B cell (primary cell): ENCODE results near the gene D2HGDH. TPM values are rescaled to one million over a fixed set of nuclear protein-coding genes. Genes with fewer than 3 reads are reported as not detected.
"Not testable (repeated sequence)": the region's sequence is repeated elsewhere in the genome, so short reads cannot be mapped to it uniquely, and the experiment has no call there.

Source experiments
- ATAC-seq: fragments of 200-7000 bp; cut with Tn5 transposase; one replicate; pipeline ENCODE4 v1.10.0; 2021; ENCODE audit warnings: low read depth, mild to moderate bottlenecking, moderate number of reproducible peaks, moderate library complexity
- CTCF ChIA-PET: fragments of 350-600 bp; sonication (Branson Sonifier 250); formaldehyde crosslinking; loops from one replicate; lab custom pipeline; 2021; ENCODE audit warnings: antibody characterized with exemption, inconsistent platforms; lab: Charles Lee
- POLR2A ChIA-PET: fragments of 350-600 bp; sonication (Branson Sonifier 250); formaldehyde crosslinking; loops from one replicate; lab custom pipeline; 2021; ENCODE audit warnings: antibody characterized with exemption; lab: Charles Lee
- DNase-seq: peaks from one replicate; pipeline ENCODE4 v3.0.0; 2013
- H2AFZ ChIP-seq: 2 replicates; pipeline ENCODE4 v1.6.1; 2012; ENCODE audit warnings: mild to moderate bottlenecking, low read depth, low read length; ENCODE audit not compliant: insufficient read depth, poor library complexity, severe bottlenecking
- H3K27ac ChIP-seq, 2 donors: 1 replicate in 1 of 2; 2 replicates in 1 of 2; pipeline ENCODE4 v1.5.1; 2012 to 2013; ENCODE audit warnings: low read length in 2 of 2, mild to moderate bottlenecking in 2 of 2, moderate library complexity in 1 of 2
- H3K27me3 ChIP-seq, 4 experiments: fragments of 200-600 bp in 1 of 4; sonication (generic) in 1 of 4; replicated peaks in 1 of 4; 1 replicate in 2 of 4; 2 replicates in 2 of 4; pipeline versions ENCODE4 v1.6.1 to v1.7.0; 2013 to 2016; ENCODE audit warnings: low read length in 3 of 4, mild to moderate bottlenecking in 2 of 4, mixed read lengths in 1 of 4, moderate library complexity in 1 of 4; ENCODE audit not compliant: insufficient read depth in 4 of 4, control insufficient read depth in 3 of 4; ENCODE audit errors: control extremely low read depth in 1 of 4
- H3K36me3 ChIP-seq, 2 experiments: replicated peaks in 1 of 2; 1 replicate in 1 of 2; 2 replicates in 1 of 2; pipeline versions ENCODE4 v1.6.1 to v1.7.1; 2013; ENCODE audit warnings: low read length in 1 of 2; ENCODE audit not compliant: insufficient read depth in 2 of 2, control insufficient read depth in 1 of 2; ENCODE audit errors: control extremely low read depth in 1 of 2, extremely low read depth in 1 of 2
- H3K4me1 ChIP-seq, 2 donors: fragments of 200-600 bp in 1 of 2; sonication (generic) in 1 of 2; 1 replicate in 1 of 2; 2 replicates in 1 of 2; pipeline versions ENCODE4 v1.5.1 to v1.6.1; 2013 to 2017; ENCODE audit warnings: low read length in 2 of 2; ENCODE audit not compliant: control insufficient read depth in 2 of 2, insufficient read depth in 2 of 2
- H3K4me2 ChIP-seq: replicated peaks from 2 replicates; pipeline ENCODE3; 2012; ENCODE audit warnings: mild to moderate bottlenecking, low read depth, low read length; ENCODE audit not compliant: poor library complexity, severe bottlenecking
- H3K4me3 ChIP-seq, 5 experiments: fragments of 200-600 bp in 1 of 5; sonication (generic) in 1 of 5; 1 replicate in 3 of 5; 2 replicates in 2 of 5; pipeline versions ENCODE4 v1.5.1 to v1.7.0; 2011 to 2016; ENCODE audit warnings: low read length in 4 of 5, mild to moderate bottlenecking in 4 of 5, low read depth in 2 of 5, control low read depth in 1 of 5, moderate library complexity in 1 of 5; ENCODE audit not compliant: insufficient read depth in 1 of 5; ENCODE audit errors: control extremely low read depth in 1 of 5, extremely low read depth in 1 of 5
- H3K79me2 ChIP-seq: fragments of 200-600 bp; sonication (generic); one replicate; pipeline ENCODE4 v1.6.0; 2016; ENCODE audit warnings: low read length; ENCODE audit not compliant: control insufficient read depth, insufficient read depth
- H3K9ac ChIP-seq: fragments of 200-600 bp; sonication (generic); 2 replicates; pipeline ENCODE4 v1.6.1; 2017; ENCODE audit warnings: mild to moderate bottlenecking, low read length, moderate library complexity
- H3K9me3 ChIP-seq, 3 donors: one replicate each; pipeline versions ENCODE4 v1.6.1 to v1.7.1; 2013; ENCODE audit warnings: low read length in 2 of 3; ENCODE audit not compliant: control insufficient read depth in 2 of 3, insufficient read depth in 1 of 3; ENCODE audit errors: control extremely low read depth in 1 of 3
- H4K20me1 ChIP-seq: 2 replicates; pipeline ENCODE4 v1.6.0; 2012; ENCODE audit warnings: mild to moderate bottlenecking, low read length; ENCODE audit not compliant: insufficient read depth, control insufficient read depth, poor library complexity, severe bottlenecking
- H3K27ac Mint-ChIP-seq: one replicate; pipeline ENCODE4 v1.8.0; 2021; ENCODE audit warnings: mixed read lengths
- H3K27me3 Mint-ChIP-seq: one replicate; pipeline ENCODE4 v1.8.0; 2021; ENCODE audit warnings: mixed read lengths
- H3K4me1 Mint-ChIP-seq: one replicate; pipeline ENCODE4 v1.8.0; 2021; ENCODE audit warnings: mixed read lengths
- H3K4me3 Mint-ChIP-seq: one replicate; pipeline ENCODE4 v1.8.0; 2021; ENCODE audit warnings: mixed read lengths
- H3K9me3 Mint-ChIP-seq: one replicate; pipeline ENCODE4 v1.8.0; 2022; ENCODE audit warnings: mixed read lengths; ENCODE audit not compliant: insufficient read depth
- EZH2 ChIP-seq: IDR thresholded peaks from 2 replicates; pipeline ENCODE4 v1.6.1; 2012; ENCODE audit warnings: borderline replicate concordance, low read depth, mild to moderate bottlenecking, moderate library complexity, low read length; ENCODE audit not compliant: insufficient read depth, poor library complexity, severe bottlenecking
- WGBS: methylation state at CpG from one replicate; pipeline ENCODE4 v1.1.5; 2013; ENCODE audit warnings: missing lambda C conversion rate; ENCODE audit not compliant: insufficient coverage; 5-methylcytosine and 5-hydroxymethylcytosine counted together
- intact Hi-C: fragments of 100-400 bp; cut with micrococcal nuclease; formaldehyde crosslinking; loops from one replicate; pipeline ENCODE4 v1.10.0; 2022
- polyA plus RNA-seq: library from polyadenylated mRNA; depleted of rRNA; stranded (reverse); fragments of >200 nt; gene quantifications from 2 replicates; pipeline ENCODE4 v1.2.3, GENCODE V29; 2012
- total RNA-seq, 2 donors: library from RNA; stranded (reverse); fragments of 120-200 nt in 1 of 2; gene quantifications; 1 replicate in 1 of 2; 2 replicates in 1 of 2; pipeline versions ENCODE4 v1.2.3 to v1.2.4, GENCODE V29; 2013 to 2022
- TF ChIP-seq, protein P1 (sequence below): fragments of 200-600 bp; IDR thresholded peaks from one replicate; pipeline ENCODE4 v1.8.0; 2022; ENCODE audit warnings: antibody characterized with exemption, mild to moderate bottlenecking

D2HGDH gene
- total and polyA plus RNA-seq, 2 donors (not counting 1 experiment from before 2014, with no cell fraction given): 44.0 to 67.7 TPM

GRCh38 chr2:241788572-241788971 lies 54.1 kb downstream of the D2HGDH start:
- Mint-ChIP-seq H3K27me3 (no peaks in the 10 kb centered on the region), H3K27ac (peak overlapping the region; percentile 66), H3K4me1 (peaks cover 19% of the 10 kb centered on the region), H3K9me3 (no peaks in the 10 kb centered on the region), H3K4me3 (peak overlapping the region; percentile 57)
- 33% methylated on average over 1 of the region's 3 CpGs for WGBS
- Histone ChIP-seq H3K9me3 (peaks cover 0 to 3% (median 0%) of the 10 kb centered on the region in 3 donors), H2AFZ (no peak overlapping the region), H3K27ac (peak overlapping the region in 1 of 2 donors; percentile 48), H3K36me3 (no peaks in the 10 kb centered on the region), H3K4me2 (peak overlapping the region; percentile 30), H4K20me1 (no peaks in the 10 kb centered on the region), H3K4me1 (peaks cover 14 to 21% of the 10 kb centered on the region in 2 donors), H3K27me3 (no peaks in the 10 kb centered on the region), H3K9ac (no peak overlapping the region), H3K4me3 (no peak overlapping the region), H3K79me2 (no peaks in the 10 kb centered on the region)
- POLR2A ChIA-PET: interaction anchor here (0.8 kb wide), 1 partner anchor 54 kb away, joined by 4 read pairs; the partner anchor contains the start of gene D2HGDH
- no peak for TF ChIP-seq EZH2
- TF ChIP-seq, protein P1, sequence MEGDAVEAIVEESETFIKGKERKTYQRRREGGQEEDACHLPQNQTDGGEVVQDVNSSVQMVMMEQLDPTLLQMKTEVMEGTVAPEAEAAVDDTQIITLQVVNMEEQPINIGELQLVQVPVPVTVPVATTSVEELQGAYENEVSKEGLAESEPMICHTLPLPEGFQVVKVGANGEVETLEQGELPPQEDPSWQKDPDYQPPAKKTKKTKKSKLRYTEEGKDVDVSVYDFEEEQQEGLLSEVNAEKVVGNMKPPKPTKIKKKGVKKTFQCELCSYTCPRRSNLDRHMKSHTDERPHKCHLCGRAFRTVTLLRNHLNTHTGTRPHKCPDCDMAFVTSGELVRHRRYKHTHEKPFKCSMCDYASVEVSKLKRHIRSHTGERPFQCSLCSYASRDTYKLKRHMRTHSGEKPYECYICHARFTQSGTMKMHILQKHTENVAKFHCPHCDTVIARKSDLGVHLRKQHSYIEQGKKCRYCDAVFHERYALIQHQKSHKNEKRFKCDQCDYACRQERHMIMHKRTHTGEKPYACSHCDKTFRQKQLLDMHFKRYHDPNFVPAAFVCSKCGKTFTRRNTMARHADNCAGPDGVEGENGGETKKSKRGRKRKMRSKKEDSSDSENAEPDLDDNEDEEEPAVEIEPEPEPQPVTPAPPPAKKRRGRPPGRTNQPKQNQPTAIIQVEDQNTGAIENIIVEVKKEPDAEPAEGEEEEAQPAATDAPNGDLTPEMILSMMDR: no peak
- peak; percentile 59 for DNase-seq
- ATAC-seq: peak; percentile 61
- CTCF ChIA-PET: interaction anchor here (0.6 to 1.0 kb wide), 2 partner anchors 54 to 814 kb away, joined by 4 read pairs; partner anchors contain the start of gene D2HGDH
- intact Hi-C loops: no loop called here

GRCh38 chr2:241791385-241791784 lies 57.0 kb downstream of the D2HGDH start:
- H3K27ac Mint-ChIP-seq, CTCF ChIA-PET, H4K20me1 ChIP-seq, H3K9me3 Mint-ChIP-seq, H3K27ac ChIP-seq, H3K4me3 Mint-ChIP-seq, ATAC-seq, H3K27me3 Mint-ChIP-seq, H3K4me2 ChIP-seq, DNase-seq, POLR2A ChIA-PET, H2AFZ ChIP-seq, H3K4me3 ChIP-seq, H3K9ac ChIP-seq, H3K79me2 ChIP-seq, H3K36me3 ChIP-seq, H3K27me3 ChIP-seq, H3K9me3 ChIP-seq, intact Hi-C loops: not testable (repeated sequence)
- peaks cover 19% of the 10 kb centered on the region for H3K4me1 Mint-ChIP-seq
- 100% methylated on average over 1 of the region's 3 CpGs for WGBS
- H3K4me1 ChIP-seq: peaks cover 14 to 21% of the 10 kb centered on the region in 2 donors
